Measurements from ENCODE around the gene CLC.

GRCh38 chr19:39778763-39779162 is 40.9 kb upstream of the CLC start, which contains the start of gene LEUTX:
- TF ChIP-seq CTCF (conservative IDR thresholded peaks at IDR 0.05; ENCODE audit: low read depth, low read length) = no peak
- no peak for TF ChIP-seq EZH2phosphoT487 (IDR thresholded peaks at IDR 0.05; ENCODE audit: borderline replicate concordance, low read length)
- TF ChIP-seq EZH2 (IDR thresholded peaks at IDR 0.05; ENCODE audit: low read length, unreplicated experiment) = no peak
